HG03520 (cell line): ENCODE results near the gene CEP170B.
"Not testable (repeated sequence)": the region's sequence is repeated elsewhere in the genome, so short reads cannot be mapped to it uniquely, and the experiment has no call there.

Experiments
- ATAC-seq: cut with Tn5 transposase; IDR thresholded peaks from one replicate; pipeline ENCODE4 v1.9.1; 2021; ENCODE audit warnings: mild to moderate bottlenecking, moderate library complexity; ENCODE audit not compliant: unreplicated experiment

CEP170B gene

DNA sequence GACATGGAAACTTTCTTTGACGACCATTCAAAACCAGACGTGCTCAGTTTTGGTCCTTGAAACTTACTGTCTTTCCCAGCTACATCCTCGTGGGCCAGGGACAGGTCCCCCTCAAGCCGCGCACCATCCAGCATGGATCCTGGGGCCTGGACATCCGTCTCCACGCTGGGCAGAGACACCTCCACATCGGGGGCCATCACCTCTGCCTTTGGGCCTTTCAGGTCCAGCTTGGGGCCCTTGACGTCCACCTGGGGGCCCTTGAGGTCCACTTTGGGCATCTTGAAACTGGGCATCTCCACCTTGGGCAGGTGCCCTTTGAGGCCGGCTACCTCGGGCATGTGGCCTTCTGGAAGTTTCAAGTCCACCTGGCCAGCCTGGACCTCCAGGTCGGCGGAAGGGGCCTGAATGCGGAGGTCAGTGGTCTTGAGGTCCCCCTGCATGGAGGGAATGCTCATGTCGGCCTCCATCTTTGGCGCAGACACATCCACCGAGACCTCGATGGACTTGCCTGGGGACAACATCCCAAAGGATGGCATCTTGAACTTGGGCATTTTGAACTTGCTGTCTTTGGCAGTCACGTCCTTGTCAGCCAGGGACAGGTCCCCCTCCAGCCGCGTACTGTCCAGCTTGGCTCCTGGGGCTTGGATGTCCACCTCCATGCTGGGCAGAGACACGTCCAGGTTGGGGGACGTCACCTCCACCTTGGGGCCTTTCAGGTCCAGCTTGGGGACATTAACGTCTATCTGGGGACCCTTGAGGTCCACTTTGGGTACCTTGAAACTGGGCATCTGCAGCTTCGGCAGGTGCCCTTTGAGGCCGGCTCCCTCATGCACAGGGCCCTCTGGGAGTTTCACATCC is 76.7 kb downstream of the CEP170B start:
- ATAC-seq, result no peak

GRCh38 chr14:104942586-104942985 is 77.5 kb downstream of the CEP170B start:
- ATAC-seq, result no peak

DNA sequence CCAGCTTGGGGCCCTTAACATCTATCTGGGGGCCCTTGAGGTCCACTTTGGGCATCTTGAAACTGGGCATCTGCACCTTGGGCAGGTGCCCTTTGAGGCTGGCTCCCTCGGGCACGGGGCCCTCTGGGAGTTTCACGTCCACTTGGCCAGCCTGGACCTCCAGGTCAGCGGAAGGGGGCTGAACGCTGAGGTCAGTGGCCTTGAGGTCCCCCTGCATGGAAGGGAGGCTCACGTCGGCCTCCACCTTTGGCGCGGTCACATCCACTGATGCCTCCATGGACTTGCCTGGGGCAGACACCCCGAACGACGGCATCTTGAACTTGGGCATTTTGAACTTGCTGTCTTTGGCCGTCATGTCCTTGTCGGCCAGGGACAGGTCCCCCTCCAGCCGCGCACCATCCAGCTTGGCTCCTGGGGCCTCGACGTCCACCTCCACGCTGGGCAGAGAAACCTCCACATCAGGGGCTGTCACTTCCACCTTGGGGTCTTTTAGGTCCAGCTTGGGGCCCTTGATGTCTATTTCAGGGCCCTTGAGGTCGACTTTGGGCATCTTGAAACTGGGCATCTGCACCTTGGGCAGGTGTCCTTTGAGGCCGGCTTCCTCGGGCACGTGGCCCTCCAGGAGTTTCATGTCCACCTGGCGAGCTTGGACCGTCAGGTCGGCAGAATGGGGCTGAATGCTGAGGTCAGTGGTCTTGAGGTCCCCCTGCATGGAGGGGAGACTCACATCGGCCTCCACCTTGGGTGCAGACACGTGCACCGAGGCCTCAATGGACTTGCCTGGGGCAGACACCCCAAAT is 78.3 kb downstream of the CEP170B start:
- ATAC-seq, result not testable (repeated sequence)

DNA sequence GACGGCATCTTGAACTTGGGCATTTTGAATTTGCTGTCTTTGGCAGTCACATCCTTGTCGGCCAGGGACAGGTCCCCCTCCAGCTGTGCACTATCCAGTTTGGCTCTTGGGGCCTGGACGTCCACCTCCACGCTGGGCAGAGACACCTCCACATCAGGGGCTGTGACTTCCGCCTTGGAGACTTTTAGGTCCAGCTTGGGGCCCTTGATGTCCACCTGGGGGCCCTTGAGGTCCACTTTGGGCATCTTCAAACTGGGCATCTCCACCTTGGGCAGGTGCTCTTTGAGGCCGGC is 78.9 kb downstream of the CEP170B start:
- ATAC-seq, result not testable (repeated sequence)

DNA sequence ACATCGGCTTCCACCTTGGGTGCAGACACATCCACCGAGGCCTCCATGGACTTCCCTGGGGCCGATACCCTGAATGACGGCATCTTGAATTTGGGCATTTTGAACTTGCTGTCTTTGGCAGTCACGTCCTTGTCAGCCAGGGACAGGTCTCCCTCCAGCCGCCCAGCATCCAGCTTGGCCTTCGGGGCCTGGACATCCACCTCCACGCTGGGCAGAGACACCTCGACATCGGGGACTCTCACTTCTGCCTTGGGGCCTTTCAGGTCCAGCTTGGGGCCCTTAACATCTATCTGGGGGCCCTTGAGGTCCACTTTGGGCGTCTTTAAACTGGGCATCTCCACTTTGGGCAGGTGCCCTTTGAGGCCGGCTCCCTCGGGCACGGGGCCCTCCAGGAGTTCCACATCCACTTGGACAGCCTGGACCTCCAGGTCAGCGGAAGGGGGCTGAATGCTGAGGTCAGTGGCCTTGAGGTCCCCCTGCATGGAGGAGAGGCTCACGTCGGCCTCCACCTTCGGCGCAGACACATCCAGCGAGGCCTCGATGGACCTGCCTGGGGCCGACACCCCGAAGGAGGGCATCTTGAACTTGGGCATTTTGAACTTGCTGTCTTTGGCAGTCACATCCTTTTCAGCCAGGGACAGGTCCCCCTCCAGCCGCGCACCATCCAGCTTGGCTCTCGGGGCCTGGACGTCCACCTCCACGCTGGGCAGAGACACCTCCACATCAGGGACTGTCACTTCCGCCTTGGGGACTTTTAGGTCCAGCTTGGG is 79.6 kb downstream of the CEP170B start:
- ATAC-seq, result not testable (repeated sequence)

DNA sequence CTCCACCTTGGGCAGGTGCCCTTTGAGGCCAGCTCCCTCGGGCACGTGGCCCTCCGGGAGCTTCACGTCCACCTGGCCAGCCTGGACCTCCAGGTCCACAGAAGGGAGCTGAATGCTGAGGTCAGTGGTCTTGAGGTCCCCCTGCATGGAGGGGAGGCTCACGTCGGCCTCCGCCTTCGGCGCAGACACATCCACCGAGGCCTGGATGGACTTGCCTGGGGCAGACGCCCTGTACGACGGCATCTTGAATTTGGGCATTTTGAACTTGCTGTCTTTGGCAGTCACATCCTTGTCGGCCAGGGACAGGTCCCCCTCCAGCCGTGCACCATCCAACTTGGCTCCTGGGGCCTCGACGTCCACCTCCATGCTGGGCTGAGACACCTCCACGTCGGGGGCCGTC is 80.2 kb downstream of the CEP170B start:
- ATAC-seq, result not testable (repeated sequence)
